GM18508 (cell line): ENCODE results near the gene NHP2.
A peak's percentile ranks its signal among the peaks of the same experiment; 100 is the strongest.

ENCODE experiments used
- ATAC-seq: cut with Tn5 transposase; IDR thresholded peaks from one replicate; pipeline ENCODE4 v1.9.1; 2021; ENCODE audit warnings: moderate number of reproducible peaks; ENCODE audit not compliant: insufficient read depth, unreplicated experiment

NHP2 gene

DNA sequence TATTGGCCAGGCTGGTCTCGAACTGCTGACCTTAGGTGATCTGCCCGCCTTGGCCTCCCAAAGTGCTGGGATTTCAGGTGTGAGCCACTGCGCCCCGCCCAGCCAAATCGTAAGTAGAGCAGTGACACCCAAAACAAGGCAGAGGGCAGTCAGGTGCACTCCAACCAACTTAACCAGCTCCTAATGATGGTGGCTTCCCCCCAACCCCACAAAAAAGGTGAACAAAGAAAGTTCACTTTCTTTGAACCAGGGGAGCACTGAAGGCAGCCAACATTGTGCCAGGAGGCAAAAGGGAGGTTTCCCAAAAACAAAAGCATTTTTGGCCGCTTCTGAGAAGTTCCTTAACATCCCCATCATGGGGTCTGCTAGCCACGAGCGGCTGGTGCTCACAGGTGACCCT is 23.9 kb upstream of the NHP2 start:
- ATAC-seq = no peak

DNA sequence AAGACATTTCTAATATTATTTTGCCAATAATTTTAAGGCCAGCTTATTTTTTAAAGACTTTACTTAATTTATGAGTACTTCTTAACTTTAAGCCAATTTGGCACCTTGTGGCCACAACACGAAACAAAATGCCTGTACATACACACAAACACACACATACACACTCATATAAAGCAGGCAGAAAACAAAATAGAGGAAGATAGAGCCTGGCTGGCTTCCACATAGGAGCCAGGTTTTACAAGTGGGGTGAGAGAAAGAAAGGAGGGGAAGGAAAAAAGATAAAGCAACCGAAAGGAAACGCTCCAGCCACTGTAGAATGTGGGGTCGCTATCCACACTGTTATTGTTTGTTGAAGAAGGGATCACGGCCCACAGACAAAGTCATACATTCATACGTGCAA is 23.1 kb upstream of the NHP2 start:
- no peak for ATAC-seq

DNA sequence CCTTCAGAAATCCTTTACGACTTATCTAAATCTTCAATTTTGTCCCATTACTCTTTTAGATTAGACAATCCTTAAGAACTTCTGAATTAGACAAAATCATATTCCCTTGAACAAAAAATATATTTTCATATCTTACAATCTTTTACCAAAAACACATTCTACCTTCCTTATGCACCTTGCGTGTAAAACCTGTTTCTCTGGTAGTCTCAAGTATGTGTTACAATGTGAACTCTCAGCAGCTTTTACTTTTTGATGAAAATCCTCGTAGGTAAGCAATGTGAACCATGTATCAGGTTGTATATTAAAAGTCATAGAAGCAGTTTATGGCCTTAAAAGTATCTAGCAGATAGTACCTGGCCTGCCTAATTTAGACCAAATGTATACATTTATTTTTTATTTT is 20.8 kb upstream of the NHP2 start:
- ATAC-seq = no peak

DNA sequence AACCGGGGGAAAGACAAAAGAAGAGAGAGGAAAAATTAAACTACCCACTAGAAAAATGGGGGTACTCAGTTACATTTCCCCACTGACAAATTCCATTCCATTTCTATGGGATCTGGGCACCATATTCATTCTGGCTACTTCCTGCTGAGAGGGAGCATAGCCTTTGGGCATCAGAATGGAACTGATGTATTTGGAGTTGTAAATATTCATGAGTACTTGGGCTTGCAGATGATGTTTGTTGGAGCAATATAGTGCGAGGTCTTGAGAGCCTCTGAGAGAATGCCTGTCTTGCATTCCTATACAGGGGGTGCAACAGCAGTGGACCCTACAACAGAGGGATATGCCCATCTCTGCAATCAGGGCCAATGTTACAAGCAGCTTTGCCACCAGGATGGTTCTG is 16.8 kb upstream of the NHP2 start:
- no peak for ATAC-seq

GRCh38 chr5:178165581-178165980 is 11.9 kb upstream of the NHP2 start:
- no peak for ATAC-seq

- ATAC-seq = peak; percentile 55
Measured at GRCh38 chr5:178163772-178164735, 10.4 kb upstream of the NHP2 start.

- ATAC-seq = no peak
Measured at GRCh38 chr5:178162481-178162880, 8.8 kb upstream of the NHP2 start.

DNA sequence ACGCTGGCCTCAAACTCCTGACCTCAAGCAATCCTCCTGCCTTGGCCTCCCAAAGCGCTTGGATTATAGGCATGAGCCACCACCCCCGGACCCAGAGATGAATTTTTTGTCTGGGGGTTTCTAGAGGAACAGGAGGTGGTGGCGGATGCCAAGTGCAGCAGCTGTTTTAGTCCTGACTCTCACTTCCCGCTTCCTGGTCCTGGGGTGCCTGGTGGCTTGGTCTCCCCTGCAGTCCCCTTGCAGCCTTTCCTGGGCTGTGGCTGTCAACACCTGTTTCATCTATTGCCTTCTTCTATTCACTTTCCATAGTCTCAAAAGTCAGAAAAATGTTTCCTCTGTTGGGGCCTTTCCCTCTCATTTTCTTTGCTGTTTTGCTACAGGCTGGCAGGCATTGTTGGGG is 6.5 kb upstream of the NHP2 start:
- no peak for ATAC-seq

DNA sequence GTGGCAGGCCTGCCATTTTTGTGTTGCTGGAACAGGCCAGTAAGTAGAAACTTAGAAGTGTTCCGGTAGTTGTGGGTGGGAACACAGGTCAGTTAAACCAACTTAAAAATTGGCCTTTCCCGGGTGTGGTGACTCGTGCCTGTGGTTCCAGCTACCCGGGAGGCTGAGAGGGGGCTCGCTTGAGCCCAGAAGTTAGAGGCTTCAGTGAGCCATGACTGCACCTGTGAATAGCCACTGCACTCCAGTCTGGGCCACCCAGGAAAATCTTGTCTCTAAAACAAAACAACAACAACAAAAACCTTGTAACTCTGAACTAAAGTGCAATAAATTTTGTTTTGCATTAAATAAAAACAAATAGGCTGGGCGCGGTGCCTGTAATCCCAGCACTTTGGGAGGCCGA is 1.4 kb upstream of the NHP2 start:
- ATAC-seq = no peak

DNA sequence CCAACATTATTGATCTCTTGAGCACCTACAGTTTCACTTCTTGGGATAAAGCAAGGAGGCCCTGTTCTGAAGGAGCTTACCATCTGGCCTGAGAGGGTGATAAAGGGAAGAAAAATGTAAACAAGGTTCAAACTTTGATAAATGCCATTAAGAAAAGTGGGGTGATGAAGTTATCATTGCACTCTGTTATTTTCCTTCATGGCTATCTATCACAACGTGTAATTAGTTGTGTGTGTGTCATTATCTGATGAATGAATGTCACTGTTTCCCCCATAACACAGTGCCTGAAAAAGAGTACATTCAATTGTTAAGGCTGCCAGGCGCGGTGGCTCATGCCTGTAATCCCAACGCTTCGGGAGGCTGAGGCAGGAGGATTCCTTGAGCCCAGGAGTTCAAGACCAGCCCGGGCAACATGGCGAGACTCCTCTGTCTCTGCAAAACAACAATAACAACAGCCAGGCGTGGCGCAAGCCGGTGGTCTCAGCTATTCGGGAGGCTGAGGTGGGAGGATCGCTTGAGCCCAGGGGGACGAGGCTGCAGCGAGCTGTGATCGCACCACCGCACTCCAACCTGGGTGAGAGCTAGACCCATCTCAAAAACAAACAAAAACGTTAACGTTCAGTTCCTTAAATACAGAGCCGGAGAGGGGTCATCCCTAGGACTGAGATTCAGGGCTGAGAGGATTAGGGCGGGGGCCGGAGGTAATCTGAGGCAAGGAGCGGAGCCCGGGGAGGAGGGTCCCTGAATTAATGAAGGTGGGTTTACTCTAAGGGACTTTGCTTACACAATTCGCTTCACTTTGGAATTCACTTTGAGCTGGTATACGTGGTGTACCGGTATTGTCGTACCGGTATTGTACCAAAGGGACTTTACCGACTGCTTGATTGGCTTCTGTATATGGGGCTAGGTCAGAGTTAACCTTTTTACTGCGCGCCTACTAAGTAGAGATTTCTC is 917 bp downstream of the NHP2 start:
- ATAC-seq = no peak

DNA sequence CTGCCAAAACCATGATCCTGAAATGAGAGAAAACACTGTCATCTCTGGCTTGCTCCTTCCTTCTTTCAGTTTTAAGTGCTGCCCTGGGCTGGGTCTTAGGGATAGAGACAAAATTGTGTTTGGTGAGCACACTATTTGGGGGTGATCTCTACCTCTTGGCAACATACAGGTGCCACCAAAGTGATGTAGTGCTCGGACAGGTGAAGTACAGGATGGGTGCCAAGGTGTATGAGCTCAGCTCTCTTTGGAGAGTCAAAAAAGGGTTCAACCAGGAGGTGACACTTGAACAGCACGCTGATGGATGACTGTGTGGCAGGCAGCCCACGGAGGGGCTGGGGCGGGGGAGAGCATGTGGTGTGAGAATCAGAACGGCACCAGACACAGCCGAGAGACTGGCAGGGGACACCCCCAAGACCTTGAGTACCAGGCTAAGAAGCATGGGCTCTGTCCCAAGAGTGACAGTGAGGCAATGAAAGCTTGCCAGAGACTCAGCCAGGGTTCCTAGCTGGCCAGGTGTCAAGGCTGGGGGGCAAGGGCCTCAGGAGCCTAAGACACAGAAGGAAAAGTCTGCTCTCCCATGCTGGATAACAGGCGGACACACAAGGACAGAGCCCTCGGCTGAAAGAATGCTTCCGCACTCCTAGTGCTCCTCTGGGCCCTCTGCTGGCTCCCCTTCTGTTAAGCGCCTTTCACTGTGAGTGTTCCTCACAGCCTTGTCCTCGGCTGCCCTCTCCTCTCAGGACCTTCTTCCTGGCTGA is 2.5 kb downstream of the NHP2 start:
- ATAC-seq = no peak

GRCh38 chr5:178149199-178149932 is 4.3 kb downstream of the NHP2 start:
- no peak for ATAC-seq

DNA sequence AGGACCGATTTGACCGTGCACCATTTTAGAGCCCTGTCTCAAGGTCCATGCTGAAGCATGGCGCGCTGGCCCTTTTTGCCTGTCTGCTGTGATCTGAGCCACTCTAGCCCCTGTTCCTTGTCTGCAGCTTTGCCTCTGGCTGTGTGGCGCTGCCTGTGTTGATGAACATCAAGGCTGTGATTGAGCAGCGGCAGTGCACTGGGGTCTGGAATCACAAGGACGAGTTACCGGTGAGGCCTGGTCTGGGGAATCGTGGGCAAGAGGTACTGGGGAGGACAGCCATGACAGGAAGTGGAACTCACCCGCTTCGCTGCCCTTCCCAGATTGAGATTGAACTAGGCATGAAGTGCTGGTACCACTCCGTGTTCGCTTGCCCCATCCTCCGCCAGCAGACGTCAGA is 6.3 kb downstream of the NHP2 start:
- no peak for ATAC-seq

GRCh38 chr5:178145965-178146820 is 7.5 kb downstream of the NHP2 start:
- no peak for ATAC-seq

DNA sequence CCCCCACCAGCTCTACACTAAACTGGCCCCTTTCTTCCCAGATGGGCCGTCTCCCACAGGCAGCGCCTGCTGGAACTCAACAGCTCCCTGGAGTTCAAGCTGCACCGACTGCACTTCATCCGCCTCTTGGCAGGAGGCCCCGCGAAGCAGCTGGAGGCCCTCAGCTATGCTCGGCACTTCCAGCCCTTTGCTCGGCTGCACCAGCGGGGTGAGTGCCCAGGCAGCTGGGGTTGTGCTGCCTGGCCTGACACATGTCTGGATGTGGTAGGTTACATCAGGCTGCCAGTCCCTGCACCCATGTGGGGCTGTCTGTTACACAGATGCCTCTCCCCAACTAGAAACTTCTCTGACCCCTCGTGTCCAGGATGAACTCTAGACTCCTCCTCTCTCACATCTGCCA is 9.8 kb downstream of the NHP2 start:
- no peak for ATAC-seq

DNA sequence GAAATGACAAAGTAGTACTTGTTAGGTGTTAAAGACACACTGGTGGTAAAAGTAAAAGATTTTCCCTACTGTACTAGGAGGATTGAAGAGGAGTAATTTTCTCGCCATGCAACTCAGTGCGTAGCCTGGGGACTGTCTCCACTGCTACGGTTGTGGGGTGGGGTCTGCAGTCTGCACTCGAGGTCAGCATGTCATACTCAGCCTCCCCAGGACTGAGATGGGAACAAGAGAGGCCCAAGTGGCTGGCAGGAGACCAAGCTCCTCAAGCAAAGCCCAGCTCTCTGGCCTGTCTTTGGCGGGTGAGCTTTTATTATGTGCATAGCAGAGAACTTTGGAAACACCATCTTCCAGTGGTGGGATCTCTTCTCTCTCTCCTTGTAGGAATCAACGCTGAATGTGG is 10.4 kb downstream of the NHP2 start:
- ATAC-seq = no peak

- no peak for ATAC-seq
Measured at GRCh38 chr5:178142642-178143041, 11.0 kb downstream of the NHP2 start.

- ATAC-seq = no peak
Measured at GRCh38 chr5:178141550-178141949, 12.1 kb downstream of the NHP2 start.

DNA sequence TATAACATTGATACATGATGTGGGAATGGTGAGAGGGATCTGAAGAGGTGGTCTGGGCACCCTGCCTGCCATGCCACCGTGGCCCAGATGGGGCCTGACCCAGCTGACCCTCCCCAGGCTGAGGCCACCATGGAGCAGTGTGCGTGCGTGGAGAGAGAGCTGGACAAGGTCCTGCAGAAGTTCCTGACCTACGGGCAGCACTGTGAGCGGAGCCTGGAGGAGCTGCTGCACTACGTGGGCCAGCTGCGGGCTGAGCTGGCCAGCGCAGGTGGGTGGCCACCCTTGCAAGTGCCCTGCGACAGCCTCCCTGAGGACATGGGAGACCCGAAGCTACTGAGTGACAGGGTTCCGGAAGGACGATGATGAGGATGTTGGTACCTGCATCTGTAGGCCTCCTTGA is 15.7 kb downstream of the NHP2 start:
- no peak for ATAC-seq
